Measurements from ENCODE around the gene NPR3.

The NPR3 gene, protein sequence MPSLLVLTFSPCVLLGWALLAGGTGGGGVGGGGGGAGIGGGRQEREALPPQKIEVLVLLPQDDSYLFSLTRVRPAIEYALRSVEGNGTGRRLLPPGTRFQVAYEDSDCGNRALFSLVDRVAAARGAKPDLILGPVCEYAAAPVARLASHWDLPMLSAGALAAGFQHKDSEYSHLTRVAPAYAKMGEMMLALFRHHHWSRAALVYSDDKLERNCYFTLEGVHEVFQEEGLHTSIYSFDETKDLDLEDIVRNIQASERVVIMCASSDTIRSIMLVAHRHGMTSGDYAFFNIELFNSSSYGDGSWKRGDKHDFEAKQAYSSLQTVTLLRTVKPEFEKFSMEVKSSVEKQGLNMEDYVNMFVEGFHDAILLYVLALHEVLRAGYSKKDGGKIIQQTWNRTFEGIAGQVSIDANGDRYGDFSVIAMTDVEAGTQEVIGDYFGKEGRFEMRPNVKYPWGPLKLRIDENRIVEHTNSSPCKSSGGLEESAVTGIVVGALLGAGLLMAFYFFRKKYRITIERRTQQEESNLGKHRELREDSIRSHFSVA

DNA sequence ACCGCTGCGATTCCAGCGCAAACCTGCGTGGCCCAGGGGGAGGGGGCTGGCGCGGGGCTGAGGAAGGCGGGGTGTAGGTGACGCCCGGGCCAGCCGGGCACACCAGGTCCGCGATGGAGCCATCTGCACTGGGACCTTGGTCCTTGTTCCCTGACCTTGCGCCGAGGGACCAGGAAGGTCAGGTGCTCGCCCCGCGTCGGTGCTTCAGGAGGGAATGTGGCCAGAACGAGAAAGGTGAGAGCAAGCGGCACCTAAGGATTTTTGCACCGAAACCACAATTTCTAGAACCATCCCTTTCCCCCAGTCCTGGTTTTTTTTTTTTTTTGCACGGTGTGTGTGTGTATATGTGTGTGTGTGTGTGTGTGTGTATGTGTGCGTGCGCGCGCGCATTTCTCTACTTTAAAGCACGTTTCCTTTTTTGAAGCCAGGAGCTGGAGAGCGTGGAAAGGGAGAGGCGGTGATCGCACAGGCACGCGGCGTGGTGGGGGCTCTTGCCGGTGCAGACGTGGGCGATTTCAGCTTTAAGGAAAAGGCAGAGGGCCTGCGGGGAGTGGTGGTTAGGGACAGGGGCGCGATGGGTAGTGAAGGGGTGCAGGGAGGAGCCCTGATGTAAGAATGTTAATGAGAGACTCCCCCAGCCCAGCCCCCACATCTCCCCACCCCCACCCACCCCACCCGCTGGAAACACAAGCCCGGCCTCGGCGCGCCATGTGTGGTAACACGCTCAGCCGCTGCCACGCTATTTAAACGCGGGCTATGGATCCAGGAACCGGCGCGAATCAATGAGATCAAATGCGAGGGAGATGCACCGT is at the start of gene NPR3:
NPR3 (plus strand) TSS at position 772 of the 812 bp plus-strand sequence. CDS start 456 bp downstream, outside the sequence.
- DNase-seq, result peak; percentile 87

DNA sequence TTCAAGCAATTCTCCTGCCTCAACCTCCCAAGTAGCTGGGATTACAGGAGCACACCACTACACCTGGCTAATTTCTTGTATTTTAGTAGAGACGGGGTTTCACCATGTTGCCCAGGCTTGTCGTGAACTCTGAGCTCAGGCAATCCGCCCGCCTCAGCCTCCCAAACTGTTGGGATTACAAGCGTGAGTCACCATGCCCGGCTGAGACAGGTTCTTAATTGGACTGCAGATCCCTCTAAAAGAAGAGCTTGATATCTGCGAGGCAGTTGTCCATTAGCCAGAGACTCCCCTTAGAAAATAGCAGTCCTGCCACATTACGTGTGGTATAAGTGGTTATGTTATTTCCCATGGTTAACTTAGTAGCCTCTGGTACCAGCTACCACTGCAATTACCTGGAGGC is 46.6 kb upstream of the NPR3 start:
- no peak for DNase-seq

- DNase-seq, result no peak
Observed at GRCh38 chr5:32668552-32668951, 42.6 kb upstream of the NPR3 start.

- DNase-seq, result no peak
Observed at GRCh38 chr5:32673272-32673671, 37.8 kb upstream of the NPR3 start.

- no peak for DNase-seq
Observed at GRCh38 chr5:32677023-32677422, 34.1 kb upstream of the NPR3 start.

DNA sequence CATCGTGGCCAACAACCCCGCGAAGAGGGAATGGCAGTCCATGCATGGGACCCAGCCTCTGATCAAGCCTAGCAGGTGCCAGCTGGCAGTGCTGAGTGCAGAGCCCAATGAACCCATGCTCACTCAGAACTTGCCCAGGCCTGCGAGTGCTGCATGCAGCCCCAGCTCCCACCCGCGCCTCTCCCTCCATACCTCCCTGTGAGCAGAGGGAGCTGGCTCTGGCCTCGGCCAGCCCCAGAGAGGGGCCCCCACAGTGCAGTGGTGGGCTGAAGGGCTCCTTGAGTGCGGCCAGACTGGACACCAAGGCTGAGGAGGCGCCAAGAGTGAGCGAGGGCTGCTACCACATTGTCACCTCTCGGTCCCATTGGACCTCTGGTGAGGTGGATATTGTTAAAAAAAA is 32.6 kb upstream of the NPR3 start:
- DNase-seq, result no peak

GRCh38 chr5:32679218-32679617 is 31.9 kb upstream of the NPR3 start:
- no peak for DNase-seq

DNA sequence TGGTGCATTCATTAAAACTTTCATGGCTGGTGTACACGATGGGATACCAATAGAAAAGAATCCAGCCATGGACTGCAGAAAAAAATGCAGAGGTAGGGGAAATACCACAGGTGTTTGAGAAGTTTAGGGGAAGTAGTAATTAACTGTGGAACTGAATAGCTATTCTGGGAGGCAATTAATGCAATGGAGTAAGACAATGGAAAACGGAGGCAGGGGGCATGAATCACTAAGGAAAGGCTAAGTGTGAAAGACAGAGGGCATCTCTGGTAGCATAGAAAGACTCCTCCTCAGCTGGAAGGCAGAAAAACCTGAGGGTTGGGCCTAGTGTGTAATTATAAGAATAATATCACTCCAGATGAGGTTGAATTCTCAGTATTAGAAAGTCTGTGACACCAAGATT is 30.9 kb upstream of the NPR3 start:
- DNase-seq, result no peak

- DNase-seq, result no peak
Observed at GRCh38 chr5:32683125-32683524, 28.0 kb upstream of the NPR3 start.

GRCh38 chr5:32684260-32684659 is 26.9 kb upstream of the NPR3 start:
- no peak for DNase-seq

GRCh38 chr5:32686799-32687498 is 24.2 kb upstream of the NPR3 start:
- DNase-seq, result no peak

DNA sequence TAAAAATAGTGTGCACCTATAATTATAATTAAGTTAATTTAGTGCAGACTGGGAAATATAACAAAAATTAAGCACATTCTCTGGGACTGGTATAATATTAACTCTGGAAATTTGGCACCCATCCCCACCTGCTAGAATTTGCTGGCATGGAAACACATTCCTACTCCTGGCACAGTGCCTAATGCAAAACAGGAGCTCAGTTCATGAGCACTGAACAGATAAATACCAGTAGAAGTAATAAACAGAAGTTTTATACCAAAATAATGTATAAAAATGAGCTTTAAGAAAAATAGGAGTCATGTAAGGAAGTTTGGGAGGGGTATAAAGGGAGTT is 23.7 kb upstream of the NPR3 start:
- DNase-seq, result no peak

GRCh38 chr5:32690153-32690552 is 21.0 kb upstream of the NPR3 start:
- DNase-seq, result no peak

DNA sequence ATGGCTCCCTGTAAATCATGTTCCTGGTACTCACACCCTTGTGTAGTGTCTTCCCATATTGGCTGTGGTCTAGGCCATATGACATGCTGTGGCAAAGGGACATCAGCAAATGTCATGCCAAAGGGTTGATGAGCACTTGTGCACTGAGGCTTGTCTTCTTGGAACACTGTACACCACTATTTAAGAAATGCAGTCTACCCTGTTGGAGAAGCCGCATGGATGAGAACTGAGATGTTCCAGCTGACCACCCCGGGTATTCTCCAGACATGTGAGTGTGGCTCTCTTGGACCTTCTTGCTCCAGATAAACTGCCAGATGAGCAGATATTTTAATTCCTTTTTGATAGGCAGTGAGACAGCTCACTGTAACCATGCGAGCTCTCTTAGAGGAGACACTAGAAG is 20.5 kb upstream of the NPR3 start:
- DNase-seq, result no peak

- no peak for DNase-seq
Observed at GRCh38 chr5:32692036-32692746, 18.9 kb upstream of the NPR3 start.

- DNase-seq, result no peak
Observed at GRCh38 chr5:32703957-32704356, 7.2 kb upstream of the NPR3 start.

GRCh38 chr5:32707418-32707997 is 3.6 kb upstream of the NPR3 start:
- DNase-seq, result peak; percentile 32

DNA sequence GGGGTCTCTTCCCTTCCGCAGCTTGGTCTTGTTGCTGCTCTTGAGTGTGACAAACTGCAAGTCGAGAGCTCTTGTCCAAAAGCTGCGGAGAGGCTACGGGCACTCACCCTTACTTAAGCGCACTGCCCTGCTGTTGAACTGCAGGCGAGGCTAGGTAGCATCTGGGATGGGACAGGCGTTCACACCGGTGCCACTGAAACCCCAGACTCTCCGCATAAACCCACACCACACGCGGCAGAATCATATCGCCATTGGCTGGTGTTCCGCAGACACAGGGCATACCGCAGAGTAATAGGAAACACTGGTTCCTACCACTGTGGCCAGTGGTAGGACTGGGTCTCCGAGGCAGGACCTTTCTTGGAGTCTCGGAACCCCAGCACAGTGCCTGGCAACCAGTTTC is 2.2 kb upstream of the NPR3 start:
- no peak for DNase-seq

- DNase-seq, result peak; percentile 98
Observed at GRCh38 chr5:32709750-32710549, 1.2 kb upstream of the NPR3 start.

DNA sequence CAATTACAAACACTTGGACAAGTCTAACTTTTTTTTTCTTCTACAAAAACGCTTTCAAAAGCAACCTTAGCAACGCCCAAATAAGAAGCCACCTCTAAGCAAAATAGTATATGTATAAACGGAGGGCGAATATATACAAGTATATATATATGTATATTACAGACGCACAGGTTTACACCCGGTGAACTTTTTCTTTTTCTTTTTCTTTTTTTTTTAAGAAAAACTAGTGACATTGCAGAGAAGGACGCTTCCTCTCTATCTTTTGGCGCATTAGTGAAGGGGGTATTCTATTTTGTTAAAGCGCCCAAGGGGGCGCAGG is 200 bp downstream of the NPR3 start:
- peak; percentile 24 for DNase-seq

DNA sequence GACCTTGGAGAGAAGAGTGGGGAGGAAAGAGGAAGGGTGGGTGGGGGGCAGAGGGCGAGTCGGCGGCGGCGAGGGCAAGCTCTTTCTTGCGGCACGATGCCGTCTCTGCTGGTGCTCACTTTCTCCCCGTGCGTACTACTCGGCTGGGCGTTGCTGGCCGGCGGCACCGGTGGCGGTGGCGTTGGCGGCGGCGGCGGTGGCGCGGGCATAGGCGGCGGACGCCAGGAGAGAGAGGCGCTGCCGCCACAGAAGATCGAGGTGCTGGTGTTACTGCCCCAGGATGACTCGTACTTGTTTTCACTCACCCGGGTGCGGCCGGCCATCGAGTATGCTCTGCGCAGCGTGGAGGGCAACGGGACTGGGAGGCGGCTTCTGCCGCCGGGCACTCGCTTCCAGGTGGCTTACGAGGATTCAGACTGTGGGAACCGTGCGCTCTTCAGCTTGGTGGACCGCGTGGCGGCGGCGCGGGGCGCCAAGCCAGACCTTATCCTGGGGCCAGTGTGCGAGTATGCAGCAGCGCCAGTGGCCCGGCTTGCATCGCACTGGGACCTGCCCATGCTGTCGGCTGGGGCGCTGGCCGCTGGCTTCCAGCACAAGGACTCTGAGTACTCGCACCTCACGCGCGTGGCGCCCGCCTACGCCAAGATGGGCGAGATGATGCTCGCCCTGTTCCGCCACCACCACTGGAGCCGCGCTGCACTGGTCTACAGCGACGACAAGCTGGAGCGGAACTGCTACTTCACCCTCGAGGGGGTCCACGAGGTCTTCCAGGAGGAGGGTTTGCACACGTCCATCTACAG is 760 bp downstream of the NPR3 start:
- DNase-seq, result peak; percentile 21

Data from 8988T (cell line).